Endothelial cell (in vitro differentiated cells): Measurements from ENCODE around the gene ATRNL1. TPM values are rescaled to one million over a fixed set of nuclear protein-coding genes. Genes with fewer than 3 reads are reported as not detected.

Experiments
- DNase-seq: peaks from one replicate; pipeline ENCODE4 v3.0.0; 2021; ENCODE audit warnings: low spot score
- H3K27ac Mint-ChIP-seq: one replicate; pipeline ENCODE4 v1.8.0; 2021; ENCODE audit warnings: mixed read lengths, inconsistent platforms; ENCODE audit not compliant: unreplicated experiment
- H3K27me3 Mint-ChIP-seq: one replicate; pipeline ENCODE4 v1.8.0; 2021; ENCODE audit warnings: mild to moderate bottlenecking, moderate library complexity, mixed read lengths, inconsistent platforms; ENCODE audit not compliant: unreplicated experiment
- H3K36me3 Mint-ChIP-seq: one replicate; pipeline ENCODE4 v1.8.0; 2021; ENCODE audit warnings: mild to moderate bottlenecking, low read depth, mixed read lengths, inconsistent platforms; ENCODE audit not compliant: unreplicated experiment
- H3K4me1 Mint-ChIP-seq: one replicate; pipeline ENCODE4 v1.8.0; 2021; ENCODE audit warnings: mild to moderate bottlenecking, mixed read lengths, inconsistent platforms; ENCODE audit not compliant: unreplicated experiment
- H3K4me3 Mint-ChIP-seq: one replicate; pipeline ENCODE4 v1.8.0; 2021; ENCODE audit warnings: mild to moderate bottlenecking, mixed read lengths, inconsistent platforms; ENCODE audit not compliant: unreplicated experiment
- H3K9me3 Mint-ChIP-seq: one replicate; pipeline ENCODE4 v1.8.0; 2021; ENCODE audit warnings: mixed read lengths, inconsistent platforms; ENCODE audit not compliant: unreplicated experiment
- CTCF ChIP-seq: fragments of 200-600 bp; sonication (generic); IDR thresholded peaks from one replicate; pipeline ENCODE4 v1.5.0; 2021; ENCODE audit warnings: antibody characterized with exemption; ENCODE audit not compliant: unreplicated experiment
- total RNA-seq: library from RNA; stranded (reverse); fragmentation: NEBNext Ultra II Directional; extraction: Animal tissue kit (Norgen Biotek cat#: 25700); gene quantifications from one replicate; pipeline ENCODE4 v1.2.1, GENCODE V29; 2021; ENCODE audit not compliant: unreplicated experiment

ATRNL1 gene
- total RNA-seq, 1 donor from 2014 or later, result 32.5 TPM

- H3K27ac Mint-ChIP-seq, result no peak overlapping the region
- TF ChIP-seq CTCF, result peak; percentile 43
- no peak for DNase-seq
- H3K36me3 Mint-ChIP-seq, result peaks cover 20% of the 10 kb centered on the region
- H3K9me3 Mint-ChIP-seq, result no peaks in the 10 kb centered on the region
- H3K27me3 Mint-ChIP-seq, result peaks cover 3% of the 10 kb centered on the region
- H3K4me3 Mint-ChIP-seq, result no peak overlapping the region
- no peaks in the 10 kb centered on the region for H3K4me1 Mint-ChIP-seq
These were observed 48.1 kb downstream of the ATRNL1 start for GRCh38 chr10:115141254-115141653.

GRCh38 chr10:115157357-115157756 is 64.2 kb downstream of the ATRNL1 start:
- no peak overlapping the region for H3K27ac Mint-ChIP-seq
- H3K36me3 Mint-ChIP-seq, result no peaks in the 10 kb centered on the region
- no peaks in the 10 kb centered on the region for H3K9me3 Mint-ChIP-seq
- no peak for DNase-seq
- H3K4me3 Mint-ChIP-seq, result no peak overlapping the region
- no peak for TF ChIP-seq CTCF
- peaks cover 2% of the 10 kb centered on the region for H3K4me1 Mint-ChIP-seq
- H3K27me3 Mint-ChIP-seq, result peaks cover 3% of the 10 kb centered on the region

- Mint-ChIP-seq H3K9me3 (no peaks in the 10 kb centered on the region), H3K4me1 (peaks cover 5% of the 10 kb centered on the region), H3K27me3 (no peaks in the 10 kb centered on the region), H3K4me3 (no peak overlapping the region), H3K36me3 (no peaks in the 10 kb centered on the region), H3K27ac (no peak overlapping the region)
- no peak for DNase-seq
- no peak for TF ChIP-seq CTCF
These were observed 70.0 kb downstream of the ATRNL1 start for GRCh38 chr10:115163129-115163528.

DNA sequence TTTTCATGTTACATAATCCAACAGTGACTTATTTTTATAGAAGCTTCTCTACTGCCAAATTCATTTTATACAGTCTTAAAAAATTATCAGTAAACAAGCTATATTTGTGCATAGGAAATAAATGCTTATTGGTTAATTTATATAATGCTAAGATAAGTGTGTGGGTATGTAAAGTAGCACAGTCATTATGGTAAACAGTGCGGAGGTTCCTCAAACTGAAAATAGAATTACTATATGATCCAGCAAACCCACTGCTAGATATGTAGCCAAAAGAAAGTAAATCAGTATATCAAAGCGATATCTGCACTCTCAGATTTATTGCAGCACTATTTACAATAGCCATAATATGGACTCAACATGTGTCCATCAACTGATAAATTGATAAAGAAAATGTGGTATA is 71.1 kb downstream of the ATRNL1 start:
- H3K4me1 Mint-ChIP-seq, result peaks cover 5% of the 10 kb centered on the region
- no peak overlapping the region for H3K4me3 Mint-ChIP-seq
- no peaks in the 10 kb centered on the region for H3K27me3 Mint-ChIP-seq
- DNase-seq, result no peak
- no peaks in the 10 kb centered on the region for H3K9me3 Mint-ChIP-seq
- H3K36me3 Mint-ChIP-seq, result no peaks in the 10 kb centered on the region
- no peak overlapping the region for H3K27ac Mint-ChIP-seq
- TF ChIP-seq CTCF, result no peak

GRCh38 chr10:115167751-115168150 is 74.6 kb downstream of the ATRNL1 start:
- H3K27ac Mint-ChIP-seq, result no peak overlapping the region
- no peak for DNase-seq
- no peaks in the 10 kb centered on the region for H3K9me3 Mint-ChIP-seq
- H3K36me3 Mint-ChIP-seq, result no peaks in the 10 kb centered on the region
- H3K4me1 Mint-ChIP-seq, result peaks cover 5% of the 10 kb centered on the region
- TF ChIP-seq CTCF, result no peak
- H3K4me3 Mint-ChIP-seq, result no peak overlapping the region
- H3K27me3 Mint-ChIP-seq, result no peaks in the 10 kb centered on the region
